Measurements from ENCODE around the gene LCN2. TPM values are rescaled to one million over a fixed set of nuclear protein-coding genes. Genes with fewer than 3 reads are reported as not detected.
"Not testable (repeated sequence)": the region's sequence is repeated elsewhere in the genome, so short reads cannot be mapped to it uniquely, and the experiment has no call there.

The LCN2 gene
- total RNA-seq, 1 experiment from 2014 or later = not detected

DNA sequence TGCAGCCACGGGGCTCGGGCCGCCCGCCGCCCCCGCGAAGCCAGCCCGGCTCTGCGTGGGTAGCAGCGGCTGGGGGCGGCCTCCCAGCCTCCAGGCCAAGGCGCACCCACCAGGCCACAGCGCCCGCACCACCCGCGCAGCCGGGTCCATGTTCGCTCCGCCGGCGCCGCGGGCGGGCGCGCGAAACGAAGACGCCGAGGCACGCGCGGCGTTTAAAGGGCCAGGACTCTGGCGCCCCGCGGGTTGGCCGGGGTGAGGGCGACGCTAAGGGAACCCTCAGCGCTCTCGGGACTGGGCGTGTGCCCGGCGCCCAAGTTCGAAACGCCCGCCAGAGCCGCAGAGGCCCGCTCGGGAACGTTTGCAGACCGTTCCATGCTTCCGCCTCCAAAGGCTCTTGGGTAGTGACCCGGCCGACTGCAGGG lies 21.7 kb upstream of the LCN2 start, which contains the start of gene PTGES2:
Gene PTGES2, minus strand, starts transcription at position 162 of the 422 bp plus-strand sequence. Its CDS starts 12 bp downstream, at position 150.
- DNase-seq (ENCODE audit: extremely low read depth, low read depth) = peak; percentile 81

DNA sequence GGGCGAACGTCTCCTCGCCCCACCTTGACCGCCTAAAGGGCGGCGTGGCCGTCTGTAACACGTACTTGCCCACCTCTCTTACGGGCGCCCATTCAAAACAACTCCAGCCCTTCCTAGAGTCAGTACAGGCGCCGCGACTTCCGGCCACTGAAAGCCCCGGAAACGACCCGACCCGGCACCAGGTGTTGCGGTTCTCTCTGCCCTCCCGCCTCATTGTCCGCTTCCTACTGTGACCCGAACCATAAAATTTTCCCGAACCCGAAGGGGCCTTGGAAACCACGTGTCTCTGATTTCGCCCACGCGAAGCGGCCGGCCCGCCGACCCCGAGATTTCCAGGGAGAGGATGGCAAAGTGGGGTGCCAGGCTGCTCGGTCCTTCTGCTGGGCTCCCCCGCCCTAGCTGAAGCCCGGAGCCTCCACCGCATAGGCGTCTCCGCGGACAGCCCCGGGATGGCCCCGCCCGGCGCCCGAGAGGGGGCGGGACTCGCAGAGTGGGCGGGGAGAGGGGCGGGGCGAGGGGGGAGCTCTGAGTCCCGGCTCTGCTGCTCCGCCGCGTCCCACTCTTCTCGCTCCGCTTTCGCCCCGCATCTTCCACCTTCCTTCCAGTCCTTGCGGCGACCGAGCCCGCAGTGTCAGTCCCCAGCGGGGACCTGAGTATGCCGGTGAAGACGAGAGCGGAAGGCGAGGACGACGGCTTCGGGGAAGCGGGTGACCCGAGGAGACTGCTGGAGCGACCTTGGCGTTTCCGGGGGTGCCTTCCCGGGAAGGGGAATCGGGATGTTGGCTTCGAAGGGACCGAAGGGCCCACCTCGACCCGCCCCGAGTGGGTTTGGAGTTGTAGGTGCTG lies 21.0 kb upstream of the LCN2 start:
- peak; percentile 88 for DNase-seq (ENCODE audit: extremely low read depth, low read depth)

DNA sequence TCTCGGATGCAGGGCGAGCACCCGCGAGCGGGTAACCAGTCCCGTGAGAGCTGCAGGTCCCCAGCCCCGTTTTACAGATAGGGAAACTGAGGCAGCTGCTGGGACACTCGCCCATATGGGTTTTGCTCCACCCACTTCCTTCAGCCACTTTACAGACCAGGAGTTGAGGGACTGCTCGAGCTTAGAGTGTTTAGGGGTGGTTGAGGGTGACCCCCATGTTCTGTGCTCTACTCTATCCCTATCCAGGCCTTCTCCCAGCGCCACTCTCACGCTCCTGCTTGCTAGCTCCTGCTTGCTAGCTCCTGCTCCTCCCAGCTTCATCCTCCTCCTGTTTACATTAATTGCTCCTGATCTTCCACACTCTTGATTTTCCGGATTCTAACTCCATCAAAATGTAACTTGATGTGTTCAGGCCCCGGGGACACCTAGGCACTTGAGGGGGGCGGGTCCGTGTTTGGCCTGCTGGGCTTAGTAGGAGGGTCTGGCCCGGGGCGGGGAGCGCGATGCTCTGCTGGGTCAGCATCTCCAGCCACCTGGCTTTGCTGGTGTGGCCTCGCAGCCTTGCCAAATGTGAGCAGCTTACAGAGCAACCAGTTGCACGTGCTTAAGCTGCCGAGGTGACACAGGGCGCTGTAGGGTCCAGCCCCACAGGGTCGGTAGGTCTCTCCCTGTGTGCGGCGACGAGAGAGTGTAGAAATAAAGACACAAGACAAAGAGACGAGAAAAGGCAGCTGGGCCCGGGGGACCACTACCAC lies 20.2 kb upstream of the LCN2 start:
- DNase-seq (ENCODE audit: extremely low read depth, low read depth) = no peak

DNA sequence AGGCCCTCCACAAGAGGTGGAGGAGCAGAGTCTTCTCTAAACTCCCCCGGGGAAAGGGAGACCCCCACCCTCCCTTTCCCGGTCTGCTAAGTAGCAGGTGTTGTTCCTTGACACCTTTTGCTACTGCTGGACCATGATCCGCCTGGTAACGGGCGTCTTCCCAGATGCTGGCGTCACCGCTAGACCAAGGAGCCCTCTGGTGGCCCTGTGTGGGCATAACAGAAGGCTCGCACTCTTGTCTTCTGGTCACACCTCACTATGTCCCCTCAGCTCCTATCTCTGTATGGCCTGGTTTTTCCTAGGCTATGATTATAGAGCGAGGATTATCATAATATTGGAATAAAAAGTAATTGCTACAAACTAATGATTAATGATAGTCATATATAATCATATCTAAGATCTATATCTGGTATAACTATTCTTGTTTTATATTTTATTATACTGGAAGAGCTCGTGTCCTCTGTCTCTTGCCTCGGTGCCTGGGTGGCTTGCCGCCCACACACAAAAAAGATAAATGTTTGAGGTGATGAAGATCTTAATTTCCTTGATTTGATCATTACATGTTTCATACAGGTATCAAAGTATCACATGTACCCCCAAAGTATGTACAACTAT lies 19.2 kb upstream of the LCN2 start:
- not testable (repeated sequence) for DNase-seq (ENCODE audit: extremely low read depth, low read depth)

DNA sequence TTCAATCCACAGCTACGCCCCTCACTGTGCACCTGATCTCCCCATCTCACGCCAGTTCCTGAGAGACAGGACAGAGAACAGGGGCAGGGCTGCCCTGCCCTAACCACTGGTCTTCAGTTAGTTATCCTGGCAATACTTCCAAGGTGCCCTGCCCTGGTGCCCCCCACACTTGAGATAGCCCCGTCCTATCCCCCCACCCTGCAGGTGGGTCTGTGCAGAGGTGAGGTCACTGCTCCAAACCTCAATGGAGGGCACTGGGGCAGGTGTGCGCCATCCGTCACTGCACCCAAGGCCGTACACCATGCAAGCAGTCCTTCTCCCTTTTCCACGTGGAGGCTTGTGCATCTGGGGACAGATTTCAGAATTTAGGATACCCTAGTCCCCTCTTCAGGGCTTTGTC lies 18.6 kb upstream of the LCN2 start:
- not testable (repeated sequence) for DNase-seq (ENCODE audit: extremely low read depth, low read depth)

DNA sequence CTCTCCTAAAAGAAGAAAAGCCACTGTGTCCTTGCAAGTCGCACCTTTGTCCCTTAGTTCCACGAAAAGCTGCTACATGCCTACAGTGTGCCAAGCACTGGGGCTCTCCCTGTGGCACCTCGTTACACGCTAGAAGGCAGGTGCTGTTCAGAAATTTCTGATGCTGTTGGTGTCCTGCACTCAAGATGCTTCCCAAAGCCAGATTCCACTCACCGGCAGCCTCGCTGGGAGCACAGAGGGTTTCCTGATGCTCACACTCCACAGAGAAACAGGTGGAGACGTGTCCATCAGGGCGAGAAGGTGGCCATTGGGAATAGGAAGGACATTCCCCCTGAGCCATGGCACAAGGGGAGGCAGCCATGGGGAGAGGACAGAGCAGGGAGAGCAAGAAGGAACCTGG lies 17.9 kb upstream of the LCN2 start:
- DNase-seq (ENCODE audit: extremely low read depth, low read depth) = not testable (repeated sequence)

DNA sequence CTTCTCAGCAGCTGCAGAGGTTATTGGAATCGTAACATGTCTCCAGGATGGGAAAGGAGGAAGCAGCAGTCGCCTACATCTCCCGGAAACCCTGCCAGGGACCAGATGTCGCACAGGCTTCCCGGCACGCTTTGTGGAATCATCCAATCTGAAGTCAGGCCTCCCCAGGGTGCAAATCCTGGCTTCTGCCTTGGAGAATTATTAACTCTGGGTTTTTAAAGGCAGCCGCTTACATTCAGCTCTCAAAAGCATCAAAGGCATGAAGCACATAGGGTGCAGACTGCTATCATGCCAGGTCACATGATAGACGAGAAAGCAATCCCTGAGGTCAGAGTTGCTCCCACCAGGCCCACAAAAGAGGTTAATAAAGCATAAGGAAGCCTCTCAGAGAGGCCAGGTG lies 17.1 kb upstream of the LCN2 start:
- DNase-seq (ENCODE audit: extremely low read depth, low read depth) = not testable (repeated sequence)

DNA sequence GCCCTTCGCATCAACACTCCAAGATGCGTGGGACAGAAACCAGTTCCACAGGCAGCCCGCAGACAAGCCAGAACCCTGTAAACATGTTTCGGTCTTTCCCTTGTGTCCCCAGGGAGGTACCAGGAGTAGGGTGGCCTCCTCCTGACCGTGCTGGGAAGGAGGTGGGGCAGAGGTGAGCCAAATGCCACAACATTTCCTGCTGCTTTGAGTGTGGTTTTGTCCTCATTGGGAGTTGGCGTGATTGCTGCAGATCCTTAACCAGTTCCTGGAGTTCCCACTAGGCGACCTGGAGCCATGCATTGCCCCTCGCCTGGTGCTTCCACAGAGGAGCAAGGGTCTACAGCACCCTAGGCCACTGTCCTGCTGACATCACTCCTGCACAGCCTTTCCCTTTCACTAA lies 13.7 kb upstream of the LCN2 start:
- DNase-seq (ENCODE audit: extremely low read depth, low read depth) = not testable (repeated sequence)

DNA sequence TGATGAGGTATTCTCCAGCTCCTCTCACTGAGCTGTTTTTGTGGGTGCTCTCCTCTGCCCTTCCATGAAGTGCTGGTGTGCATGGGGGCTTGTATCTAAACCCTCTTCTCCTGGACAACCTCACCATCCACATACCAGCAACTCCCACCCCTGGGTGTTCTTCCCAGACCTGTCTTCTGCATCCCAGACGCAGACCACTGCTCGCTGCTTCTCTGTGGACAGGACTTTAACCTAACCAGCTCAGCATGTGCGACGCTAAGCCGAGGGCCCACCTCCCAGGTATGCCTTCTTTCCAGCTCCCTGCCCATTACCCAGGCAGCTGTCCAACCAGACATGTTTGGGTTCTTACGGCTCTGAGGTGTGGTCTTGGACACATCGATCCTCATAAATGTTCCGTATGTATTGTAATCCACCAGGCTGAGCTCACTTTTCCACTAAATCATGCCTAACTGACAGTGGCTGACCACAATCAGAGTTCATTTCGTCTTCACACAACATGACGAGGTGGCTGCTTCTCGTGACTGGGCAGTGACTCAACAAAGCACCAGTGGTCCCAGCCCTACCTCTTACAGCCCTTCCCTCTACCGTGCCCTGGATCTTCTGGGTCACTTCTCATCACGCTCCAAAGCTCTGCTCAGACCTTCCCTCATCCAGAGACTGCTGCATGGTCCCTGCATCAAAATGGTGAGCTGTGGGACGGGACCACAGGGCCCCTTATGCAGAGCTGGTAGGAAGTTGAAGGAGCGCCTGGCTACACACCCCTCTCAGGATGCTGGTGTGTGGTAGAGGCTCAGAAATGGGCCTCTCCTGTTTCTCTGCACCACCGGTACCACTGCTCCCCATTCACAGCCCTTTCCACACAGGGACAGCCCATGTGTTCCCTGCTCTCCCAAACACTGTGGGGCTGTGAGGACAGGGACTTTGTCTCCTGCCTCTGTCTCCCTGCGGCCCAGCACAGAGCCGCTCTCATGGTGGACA lies 12.1 kb upstream of the LCN2 start:
- DNase-seq (ENCODE audit: extremely low read depth, low read depth) = no peak

DNA sequence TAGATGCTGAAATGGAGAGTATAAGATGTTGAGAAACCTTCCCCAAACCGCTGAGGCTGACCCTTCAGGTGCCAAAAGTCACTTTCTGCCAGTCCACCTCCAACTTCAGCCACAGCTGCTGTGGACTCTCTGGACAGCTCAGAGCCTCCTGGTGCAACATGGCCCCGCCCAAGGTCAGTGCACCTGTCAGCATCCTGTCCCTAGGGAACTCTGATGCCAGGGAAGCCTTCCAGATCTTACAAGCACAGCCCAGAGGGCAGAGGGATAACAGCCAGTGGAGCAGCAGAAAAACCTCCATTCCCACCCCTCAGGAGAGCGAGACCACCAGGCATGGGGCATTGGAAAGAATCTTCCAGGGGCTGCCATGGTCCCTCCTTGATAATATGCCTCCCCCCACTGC lies 11.3 kb upstream of the LCN2 start:
- no peak for DNase-seq (ENCODE audit: extremely low read depth, low read depth)

DNA sequence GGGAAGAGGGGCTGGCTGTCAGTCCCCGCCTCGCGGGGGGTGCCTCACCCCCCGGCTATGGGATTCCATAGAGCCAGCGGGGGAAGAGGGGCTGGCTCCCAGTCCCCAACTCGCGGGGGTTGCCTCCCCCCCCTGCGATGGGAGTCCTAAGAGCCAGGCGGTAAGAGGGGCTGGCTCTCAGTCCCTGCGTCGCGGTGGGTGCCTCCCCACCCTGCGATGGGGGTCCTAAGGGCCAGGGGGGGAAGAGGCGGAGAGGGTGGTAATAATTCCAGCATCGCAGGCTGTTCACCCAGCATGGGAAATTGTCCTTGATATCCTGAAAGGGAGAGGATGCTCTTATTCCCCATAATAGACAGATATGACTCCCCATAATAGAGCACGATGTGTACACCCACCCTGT lies 9.6 kb upstream of the LCN2 start:
- no peak for DNase-seq (ENCODE audit: extremely low read depth, low read depth)

DNA sequence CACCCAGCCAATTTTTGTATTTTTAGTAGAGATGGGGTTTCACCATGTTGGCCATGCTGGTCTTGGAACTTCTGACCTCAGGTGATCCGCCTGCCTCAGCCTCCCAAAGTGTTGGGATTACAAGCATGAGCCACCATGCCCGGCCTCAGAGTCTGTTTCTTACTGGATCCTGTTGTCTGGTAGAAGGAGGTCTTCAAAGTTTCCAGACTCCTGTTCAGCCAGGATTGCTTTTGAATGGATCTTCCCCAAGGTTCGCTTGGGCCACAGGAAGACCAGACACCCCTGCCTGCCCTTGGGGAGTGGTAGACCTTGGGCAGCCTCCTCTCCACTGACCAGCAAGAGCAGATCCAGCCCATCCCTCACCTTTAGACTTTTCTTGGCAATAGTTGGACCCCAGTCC lies 7.6 kb upstream of the LCN2 start:
- no peak for DNase-seq (ENCODE audit: extremely low read depth, low read depth)

DNA sequence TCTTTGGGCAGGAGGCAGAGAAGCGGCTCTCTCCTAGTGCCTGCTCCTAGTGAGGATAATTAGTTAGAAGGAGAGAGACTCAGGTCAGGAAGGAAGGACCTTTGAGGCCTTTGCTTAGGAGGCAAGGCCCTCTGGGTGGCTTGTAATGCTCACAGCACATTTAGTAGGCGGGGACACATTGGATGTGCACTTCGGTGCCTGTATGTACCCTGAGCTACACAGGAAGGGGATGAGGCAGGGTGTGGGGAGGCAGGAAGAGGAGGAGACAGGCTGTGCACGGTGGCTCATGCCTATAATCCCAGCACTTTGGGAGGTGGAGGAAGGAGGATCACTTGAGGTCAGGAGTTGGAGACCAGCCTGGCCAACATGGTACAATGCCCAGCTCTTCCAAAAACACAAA lies 7.2 kb upstream of the LCN2 start:
- DNase-seq (ENCODE audit: extremely low read depth, low read depth) = no peak

DNA sequence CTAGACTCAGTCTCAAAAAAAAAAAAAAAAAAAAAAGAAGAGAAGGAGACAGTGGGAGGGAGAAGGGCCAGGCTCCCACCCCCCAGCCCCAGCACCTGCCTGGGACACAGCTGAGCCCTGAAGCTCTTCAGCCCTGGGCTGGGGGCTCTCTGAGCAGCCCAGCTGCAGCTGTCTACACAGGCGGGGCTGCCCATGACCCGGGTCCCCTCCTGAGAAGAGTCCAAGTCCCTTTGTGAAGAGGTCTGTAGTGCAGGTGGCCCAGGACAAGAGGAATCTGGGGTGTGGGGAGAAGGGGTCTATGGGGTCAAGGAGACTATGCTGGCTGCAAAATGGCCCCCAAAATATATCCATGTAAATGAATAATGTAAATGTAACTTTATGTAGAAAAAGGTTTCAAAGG lies 6.7 kb upstream of the LCN2 start:
- DNase-seq (ENCODE audit: extremely low read depth, low read depth) = no peak

DNA sequence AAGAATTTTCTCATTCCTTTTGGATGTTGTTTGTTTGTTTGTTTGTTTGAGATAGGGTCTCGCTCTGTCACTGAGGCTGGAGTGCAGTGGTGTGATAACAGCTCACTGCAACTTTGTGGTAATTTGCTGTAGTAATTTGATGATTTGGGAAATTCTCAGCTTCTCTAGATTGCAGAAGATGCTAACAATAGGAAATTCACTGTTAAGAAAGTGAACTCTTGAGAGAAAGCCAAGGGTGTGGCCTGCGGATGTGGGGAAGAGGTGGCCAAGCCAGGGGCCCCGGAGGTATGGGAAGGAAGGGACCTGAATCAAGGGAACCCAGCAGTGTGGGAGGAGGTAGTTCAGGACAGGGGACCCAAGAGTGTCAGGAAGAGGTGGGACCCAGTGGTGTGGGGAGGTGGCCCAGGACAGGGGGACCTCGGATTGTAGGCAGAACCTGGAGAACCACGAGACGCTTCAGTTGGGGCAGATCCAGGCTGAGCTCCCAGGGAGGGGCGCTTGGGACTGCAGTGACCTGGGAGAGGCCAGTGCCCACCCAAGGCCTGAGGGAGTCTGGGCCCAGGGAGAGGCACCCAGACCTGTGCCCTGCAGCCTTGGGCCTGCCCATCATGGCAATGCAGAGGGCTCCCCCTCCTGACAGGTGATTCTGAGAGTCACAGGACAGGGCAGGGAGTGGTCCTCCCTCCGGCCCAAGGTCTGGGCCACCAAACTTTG lies 5.6 kb upstream of the LCN2 start:
- no peak for DNase-seq (ENCODE audit: extremely low read depth, low read depth)

DNA sequence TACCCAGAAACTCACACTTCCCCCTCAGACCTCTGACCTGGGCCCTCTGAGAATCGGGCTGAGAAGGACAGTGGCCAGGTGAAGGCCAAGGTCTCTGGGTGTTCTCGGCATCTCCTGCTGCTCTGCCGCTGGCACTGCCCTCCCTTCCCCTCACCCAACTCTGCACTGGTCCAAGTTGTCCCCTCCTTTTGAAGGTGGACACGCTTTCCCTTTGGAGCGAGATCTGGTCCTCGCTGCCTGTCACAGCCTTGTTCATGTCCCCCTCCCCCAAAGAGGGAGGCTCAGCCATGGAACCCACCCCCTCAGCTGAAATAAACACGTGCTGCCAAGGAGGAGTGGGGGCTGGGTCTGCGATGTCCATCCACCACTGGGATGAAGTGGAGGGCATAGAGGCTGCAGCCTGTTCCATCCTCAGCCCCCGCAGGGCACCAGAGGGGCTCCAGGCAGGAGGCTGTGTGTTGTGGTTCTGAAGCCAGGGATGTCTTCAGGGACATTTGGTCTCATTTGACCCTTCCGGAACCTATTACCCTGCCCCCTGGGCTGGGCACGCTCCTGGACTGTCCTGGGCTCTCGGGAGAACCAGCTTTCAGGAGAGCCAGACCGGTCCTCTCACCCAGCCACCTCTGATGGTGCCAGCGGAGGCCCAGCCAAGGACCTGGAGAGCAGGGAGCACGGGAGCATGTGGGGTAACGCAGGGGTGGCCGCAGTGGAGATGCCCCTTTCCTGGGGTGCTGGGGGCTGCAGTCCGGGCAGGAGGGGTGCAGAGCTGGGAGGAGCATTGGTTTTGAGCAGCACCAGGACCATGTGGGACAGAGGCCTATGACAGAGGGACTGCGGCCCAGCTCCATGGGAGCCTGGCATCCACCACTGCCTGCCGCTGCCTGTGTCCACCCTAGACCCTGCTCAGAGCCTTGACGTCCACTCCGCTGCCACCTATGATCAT lies 4.7 kb upstream of the LCN2 start:
- DNase-seq (ENCODE audit: extremely low read depth, low read depth) = no peak

DNA sequence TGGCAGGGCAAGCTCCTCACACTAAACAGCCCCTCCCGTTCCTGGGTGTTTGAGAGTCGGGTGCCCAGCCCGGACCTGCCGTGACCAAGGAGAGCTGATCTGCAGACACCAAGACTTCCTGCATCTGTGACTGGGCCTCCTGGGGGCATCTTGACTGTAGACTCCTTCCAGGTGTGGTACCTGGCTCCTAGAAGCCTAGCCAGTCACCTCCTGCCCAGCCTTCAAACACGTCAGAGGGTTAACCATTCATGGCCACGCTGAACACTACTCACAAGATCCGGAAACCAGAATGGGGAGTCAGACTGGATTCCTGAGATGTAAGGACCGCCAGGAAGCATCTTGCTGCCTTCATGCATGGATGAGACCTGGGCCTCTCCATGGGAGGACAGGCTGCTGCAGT lies 3.7 kb upstream of the LCN2 start:
- no peak for DNase-seq (ENCODE audit: extremely low read depth, low read depth)

DNA sequence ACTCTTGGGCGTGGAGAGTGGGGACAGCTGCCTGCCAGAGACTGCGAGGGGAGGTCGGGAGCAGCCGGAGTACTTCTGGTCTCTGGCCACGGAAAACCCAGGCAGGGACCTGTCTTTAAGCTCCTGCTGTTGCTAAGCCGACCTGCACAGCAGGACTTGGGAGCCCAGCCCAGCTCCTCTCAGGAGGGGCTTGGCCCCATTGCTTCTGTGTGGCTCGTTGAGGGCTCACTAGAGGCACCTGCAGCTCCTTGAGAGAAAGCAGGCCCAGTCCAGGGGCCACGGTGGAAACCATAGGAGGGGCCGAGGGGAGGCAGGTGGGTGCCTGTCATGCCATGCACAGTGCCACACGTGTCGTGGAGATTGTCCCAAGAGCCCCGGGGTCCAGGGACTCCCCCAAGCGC lies 3.3 kb upstream of the LCN2 start:
- DNase-seq (ENCODE audit: extremely low read depth, low read depth) = no peak
